ENCODE results near the gene AKR1B15. TPM values are rescaled to one million over a fixed set of nuclear protein-coding genes. Genes with fewer than 3 reads are reported as not detected.

Gene AKR1B15
- total and polyA plus RNA-seq, 2 of the 4 experiments (the other 2 are of a cell fraction): not detected

- TF ChIP-seq USF2 (IDR thresholded peaks at IDR 0.05; ENCODE audit: low read depth, low read length): no peak
Observed at GRCh38 chr7:134515569-134516468, 33.1 kb upstream of the AKR1B15 start (continued).

DNA sequence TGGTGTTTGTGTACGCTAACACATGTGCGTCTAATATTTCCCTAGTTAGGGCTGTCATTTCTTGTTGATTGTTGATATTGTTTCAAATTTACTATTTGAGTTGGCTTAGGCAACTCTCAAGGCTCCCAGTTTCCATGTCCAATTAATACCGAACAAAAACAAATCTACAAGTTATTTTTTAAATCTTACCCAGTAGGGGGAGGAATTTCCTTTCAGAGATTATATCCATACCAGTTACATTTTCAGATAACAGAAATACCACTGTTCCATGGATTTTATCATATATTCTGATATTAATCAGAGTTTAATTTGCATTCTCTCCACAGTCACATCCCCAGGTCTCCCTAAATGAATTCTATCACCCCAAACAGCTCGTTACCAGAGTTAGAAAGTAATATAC is 28.8 kb upstream of the AKR1B15 start:
- ATAC-seq (ENCODE audit: low read depth) (peak; percentile 52), DNase-seq (peak; percentile 12)
- no peaks in the 10 kb centered on the region for H3K79me1 ChIP-seq (ENCODE audit: low read depth in 1 of 2, low read length in 2 of 2)
- dilution Hi-C loops (cut with HindIII; ENCODE audit: low sequenced_read_pairs, unreplicated experiment) (no loop called here), in situ Hi-C loops (cut with MboI; ENCODE audit: low sequenced_read_pairs) (no loop called here), intact Hi-C loops (cut with micrococcal nuclease) (loop anchor here (1.0 to 2.0 kb wide), 2 partner anchors 27 to 86 kb away; no protein-coding TSS in a partner anchor)
- H4K91ac ChIP-seq (ENCODE audit: insufficient read depth, low read depth, low read length): no peak overlapping the region
- H4K8ac ChIP-seq (ENCODE audit: low read depth in 2 of 2, low read length in 2 of 2): no peak overlapping the region; a peak in 1 of 4 replicates
- H3K36me3 ChIP-seq (ENCODE audit: control insufficient read depth, insufficient read depth, low read length): no peaks in the 10 kb centered on the region
- TF ChIP-seq RFX5 (IDR thresholded peaks at IDR 0.05; ENCODE audit: low read depth, low read length) (no peak), MAZ (IDR thresholded peaks at IDR 0.05; ENCODE audit: borderline replicate concordance, low read depth, low read length) (no peak), RCOR1 (IDR thresholded peaks at IDR 0.05; ENCODE audit: insufficient replicate concordance, low read length) (no peak), POLR2A (IDR thresholded peaks at IDR 0.05; ENCODE audit: low read depth, low read length) (no peak), FOS (IDR thresholded peaks at IDR 0.05; ENCODE audit: low read depth, low read length) (no peak), CTCF (conservative IDR thresholded peaks at IDR 0.05; ENCODE audit: low read depth, low read length) (peak; percentile 36)
- H2BK15ac ChIP-seq (ENCODE audit: low read depth, low read length): no peak overlapping the region
- H2AK5ac ChIP-seq (ENCODE audit: low read depth, low read length): no peak overlapping the region
- ChIA-PET POLR2A (ENCODE audit: unreplicated experiment) (no interaction called here), CTCF (no interaction called here)
- H3K56ac ChIP-seq (ENCODE audit: extremely low read depth, insufficient read depth, low read length): no peak overlapping the region
- peaks cover 6% of the 10 kb centered on the region for H3K9me1 ChIP-seq (ENCODE audit: insufficient read depth, low read length)
- no peak overlapping the region for H3K4me3 ChIP-seq (ENCODE audit: insufficient read depth, low read depth, low read length)
- H3K9me3 ChIP-seq (ENCODE audit: control insufficient read depth, insufficient read depth, low read length): no peaks in the 10 kb centered on the region
- no peak overlapping the region for H3K4ac ChIP-seq (ENCODE audit: low read depth, low read length)
- H3K4me2 ChIP-seq (ENCODE audit: low read depth, low read length): no peak overlapping the region
- no peak overlapping the region for H2BK120ac ChIP-seq (ENCODE audit: low read depth, low read length)
- H3K18ac ChIP-seq (ENCODE audit: low read depth, low read length): no peak overlapping the region
- no peak overlapping the region for H2AFZ ChIP-seq (replicated peaks; ENCODE audit: low read length, poor library complexity)
- no peak overlapping the region for H4K5ac ChIP-seq (ENCODE audit: low read depth, low read length)
- H2BK5ac ChIP-seq (ENCODE audit: low read depth, low read length, poor library complexity, severe bottlenecking): no peak overlapping the region
- H3K27ac ChIP-seq (ENCODE audit: insufficient read depth, low read length): no peak overlapping the region
- peaks cover 2% of the 10 kb centered on the region; the same call in 1 of the 2 replicates for H3K4me1 ChIP-seq (ENCODE audit: control insufficient read depth, insufficient read depth, low read length)
- BruUV-seq (replicated peaks): no TSS peak
- H4K20me1 ChIP-seq (ENCODE audit: insufficient read depth, low read length): no peaks in the 10 kb centered on the region
- H3K27me3 ChIP-seq (ENCODE audit: control insufficient read depth, insufficient read depth, low read length): no peaks in the 10 kb centered on the region
- WGBS, 2 experiments (ENCODE audit: extremely low coverage in 2 of 2, insufficient read length in 1 of 2): no CpG with 5 or more reads among the region's 4 CpGs
- no peak overlapping the region for H3K9ac ChIP-seq (ENCODE audit: low read depth, low read length)
- no peak overlapping the region for H2AK9ac ChIP-seq (replicated peaks; ENCODE audit: low read depth, low read length, poor library complexity)
- H3K14ac ChIP-seq (replicated peaks; ENCODE audit: low read depth, low read length): no peak overlapping the region
- no peak overlapping the region for H3K23ac ChIP-seq (ENCODE audit: low read depth, low read length)
- no peak overlapping the region; the same call in 1 of the 2 replicates for H2BK20ac ChIP-seq (ENCODE audit: low read depth, low read length)
